Cardiac muscle cell (in vitro differentiated cells and primary cell): Measurements from ENCODE around the gene RBBP8NL. TPM values are rescaled to one million over a fixed set of nuclear protein-coding genes. Genes with fewer than 3 reads are reported as not detected.

ENCODE experiments used
- DNase-seq, 2 donors: peaks; one replicate each; pipeline versions ENCODE4 v3.0.0 to v3.0.0-alpha.2; 2010 to 2017; ENCODE audit warnings: low read depth in 1 of 2, low spot score in 1 of 2
- H3K27ac ChIP-seq: fragments of 200-600 bp; sonication (generic); 2 replicates; pipeline ENCODE4 v1.5.1; 2016
- H3K27me3 ChIP-seq: fragments of 200-600 bp; sonication (generic); 2 replicates; pipeline ENCODE4 v1.6.0; 2016; ENCODE audit warnings: control low read depth
- H3K36me3 ChIP-seq: fragments of 200-600 bp; sonication (generic); 2 replicates; pipeline ENCODE4 v1.5.1; 2016; ENCODE audit warnings: control low read depth
- H3K4me1 ChIP-seq: fragments of 200-600 bp; sonication (generic); 2 replicates; pipeline ENCODE4 v1.8.1; 2017; ENCODE audit warnings: low read depth, mild to moderate bottlenecking, mixed run types
- H3K4me3 ChIP-seq: fragments of 200-600 bp; sonication (generic); 2 replicates; pipeline ENCODE4 v1.5.1; 2016; ENCODE audit warnings: mild to moderate bottlenecking
- H3K9me3 ChIP-seq: fragments of 200-600 bp; sonication (generic); 2 replicates; pipeline ENCODE4 v1.5.1; 2017; ENCODE audit warnings: low read depth, mild to moderate bottlenecking, control low read depth
- CTCF ChIP-seq: IDR thresholded peaks from 2 replicates; pipeline ENCODE4 v1.5.1; 2012; ENCODE audit warnings: low read depth, mild to moderate bottlenecking, low read length
- polyA plus RNA-seq: library from polyadenylated mRNA; unstranded; fragments of >200 nt; fragmentation: Nextera tagmentation; extraction: Ambion mirVana; gene quantifications from 2 replicates; pipeline ENCODE4 v1.2.1, GENCODE V29; 2016
- total RNA-seq: library from RNA; depleted of rRNA; stranded (reverse); fragments of >200 nt; gene quantifications from 2 replicates; pipeline ENCODE4 v1.2.3, GENCODE V29; 2016

Gene RBBP8NL
- total and polyA plus RNA-seq, 2 experiments from 2014 or later = not detected

GRCh38 chr20:62420846-62421715 is 6.3 kb downstream of the RBBP8NL start:
- no peaks in the 10 kb centered on the region for H3K27me3 ChIP-seq
- H3K9me3 ChIP-seq = no peaks in the 10 kb centered on the region
- H3K27ac ChIP-seq = no peak overlapping the region
- no peaks in the 10 kb centered on the region for H3K36me3 ChIP-seq
- H3K4me3 ChIP-seq = no peak overlapping the region
- H3K4me1 ChIP-seq = no peaks in the 10 kb centered on the region
- no peak for TF ChIP-seq CTCF
- DNase-seq = no peak

GRCh38 chr20:62419759-62420158 is 7.6 kb downstream of the RBBP8NL start:
- Histone ChIP-seq H3K4me3 (no peak overlapping the region), H3K4me1 (no peaks in the 10 kb centered on the region), H3K27ac (no peak overlapping the region), H3K9me3 (no peaks in the 10 kb centered on the region), H3K36me3 (no peaks in the 10 kb centered on the region), H3K27me3 (no peaks in the 10 kb centered on the region)
- TF ChIP-seq CTCF = no peak
- DNase-seq = no peak

GRCh38 chr20:62418709-62419487 is 8.4 kb downstream of the RBBP8NL start:
- no peak overlapping the region for H3K4me3 ChIP-seq
- DNase-seq = no peak
- no peaks in the 10 kb centered on the region for H3K27me3 ChIP-seq
- no peaks in the 10 kb centered on the region for H3K36me3 ChIP-seq
- no peak overlapping the region for H3K27ac ChIP-seq
- H3K9me3 ChIP-seq = no peaks in the 10 kb centered on the region
- no peaks in the 10 kb centered on the region for H3K4me1 ChIP-seq
- no peak for TF ChIP-seq CTCF

- Histone ChIP-seq H3K9me3 (no peaks in the 10 kb centered on the region), H3K27ac (no peak overlapping the region), H3K27me3 (no peaks in the 10 kb centered on the region), H3K36me3 (no peaks in the 10 kb centered on the region), H3K4me1 (no peaks in the 10 kb centered on the region), H3K4me3 (no peak overlapping the region)
- no peak for TF ChIP-seq CTCF
- DNase-seq = no peak
Observed at GRCh38 chr20:62417981-62418708, 9.2 kb downstream of the RBBP8NL start.
